GM12891 (cell line): ENCODE results near the gene FER.

Source experiments
- PAX5 ChIP-seq: IDR thresholded peaks from 2 replicates; pipeline ENCODE4 v1.6.1; 2011; ENCODE audit warnings: low read length, moderate library complexity, mild to moderate bottlenecking; ENCODE audit not compliant: insufficient read depth, severe bottlenecking
- POLR2A ChIP-seq: IDR thresholded peaks from 2 replicates; pipeline ENCODE4 v1.6.1; 2011; ENCODE audit warnings: low read depth, low read length, control low read depth
- POLR2AphosphoS5 ChIP-seq: IDR thresholded peaks from 2 replicates; pipeline ENCODE4 v1.6.1; 2011; ENCODE audit warnings: low read depth, low read length, control low read depth
- POU2F2 ChIP-seq: IDR thresholded peaks from 2 replicates; pipeline ENCODE4 v1.6.1; 2011; ENCODE audit warnings: low read depth, mild to moderate bottlenecking, control low read depth, low read length, moderate library complexity

DNA sequence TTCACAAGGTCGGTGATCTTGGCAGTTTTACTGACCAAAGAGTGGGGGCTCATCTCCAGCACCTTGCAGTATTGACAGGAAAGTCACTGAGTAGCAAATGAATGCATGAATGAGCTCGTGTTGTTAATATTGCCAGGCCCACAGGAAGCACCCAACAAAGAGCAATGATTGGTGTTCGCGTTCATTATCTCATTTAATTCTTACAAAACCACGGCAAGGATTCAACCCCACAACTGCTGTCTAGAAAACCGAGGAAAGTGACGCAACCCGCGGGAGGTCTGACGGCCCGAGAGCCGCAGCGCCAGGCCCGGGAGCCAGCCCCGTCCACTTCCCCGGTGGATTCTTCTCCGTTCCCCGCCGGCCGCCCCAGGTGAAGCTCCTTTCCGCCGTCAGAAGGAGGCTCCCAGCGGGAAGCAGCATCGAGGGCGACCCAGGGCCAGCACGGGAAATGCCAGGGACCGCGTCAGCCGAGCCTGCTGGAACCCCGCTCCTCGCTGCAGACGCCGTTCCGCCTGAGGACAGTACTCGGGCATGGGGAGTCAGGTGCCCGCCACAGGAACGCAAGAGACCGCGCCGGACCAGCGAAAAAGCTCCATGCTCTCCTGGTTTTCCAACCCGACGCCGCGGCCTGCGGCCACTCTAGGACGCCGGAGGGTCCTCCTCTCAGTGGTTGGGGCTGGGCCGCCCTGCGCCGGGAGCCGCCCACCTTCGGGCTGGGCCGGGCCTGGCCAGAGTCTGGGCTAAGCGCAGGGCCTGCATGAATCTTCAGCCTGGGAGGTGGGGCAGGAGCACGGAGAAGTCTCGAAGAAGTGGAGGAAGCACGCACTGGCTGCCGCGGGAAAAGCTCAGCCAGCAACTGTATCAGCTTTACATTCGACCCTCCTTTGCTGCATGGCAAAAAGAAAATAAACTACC lies 19.8 kb upstream of the FER start:
- TF ChIP-seq POU2F2 (peak; percentile 25; the same call in 1 of the 2 replicates), POLR2A (peak; percentile 71), POLR2AphosphoS5 (peak; percentile 79), PAX5 (peak; percentile 64)
